A204.1 (cell line): ENCODE data around the gene RAVER1.
"Not testable (repeated sequence)": the region's sequence is repeated elsewhere in the genome, so short reads cannot be mapped to it uniquely, and the experiment has no call there.

ENCODE experiments used
- FAIRE-seq: peaks from 2 replicates; lab custom pipeline; 2012; peaks lifted over from hg19 to GRCh38; lab: Jason Lieb, UNC

RAVER1 gene

GRCh38 chr19:10332965-10333757 is at the start of gene RAVER1:
RAVER1 (minus strand) TSS chr19:10333529; CDS start chr19:10333507, 22 bp downstream.
- peak; percentile 93 for FAIRE-seq

- FAIRE-seq, result not testable (repeated sequence)
Observed at GRCh38 chr19:10383223-10383499, 49.8 kb upstream of the RAVER1 start.

GRCh38 chr19:10380313-10381102 is 47.2 kb upstream of the RAVER1 start, which contains the start of gene TYK2:
TYK2 (minus strand) TSS chr19:10380572; CDS start chr19:10378406, 2,166 bp downstream.
- FAIRE-seq, result peak; percentile 97

GRCh38 chr19:10379880-10380312 is 46.6 kb upstream of the RAVER1 start:
- no peak for FAIRE-seq

GRCh38 chr19:10378124-10378523 is 44.8 kb upstream of the RAVER1 start:
- no peak for FAIRE-seq

- not testable (repeated sequence) for FAIRE-seq
Observed at GRCh38 chr19:10377140-10377640, 43.9 kb upstream of the RAVER1 start.

- FAIRE-seq, result no peak
Observed at GRCh38 chr19:10374931-10375330, 41.6 kb upstream of the RAVER1 start.

- FAIRE-seq, result no peak
Observed at GRCh38 chr19:10372690-10373089, 39.4 kb upstream of the RAVER1 start.

GRCh38 chr19:10368101-10368803 is 34.9 kb upstream of the RAVER1 start:
- FAIRE-seq, result no peak

- FAIRE-seq, result not testable (repeated sequence)
Observed at GRCh38 chr19:10366950-10367512, 33.7 kb upstream of the RAVER1 start.

GRCh38 chr19:10365518-10365917 is 32.2 kb upstream of the RAVER1 start:
- no peak for FAIRE-seq

- no peak for FAIRE-seq
Observed at GRCh38 chr19:10364644-10365043, 31.3 kb upstream of the RAVER1 start.

- FAIRE-seq, result no peak
Observed at GRCh38 chr19:10363789-10364281, 30.5 kb upstream of the RAVER1 start.

- FAIRE-seq, result no peak
Observed at GRCh38 chr19:10362259-10362658, 28.9 kb upstream of the RAVER1 start.

- FAIRE-seq, result no peak
Observed at GRCh38 chr19:10361569-10362011, 28.3 kb upstream of the RAVER1 start.

GRCh38 chr19:10356431-10356830 is 23.1 kb upstream of the RAVER1 start:
- FAIRE-seq, result no peak

GRCh38 chr19:10353793-10354391 is 20.6 kb upstream of the RAVER1 start:
- no peak for FAIRE-seq

GRCh38 chr19:10352764-10353671 is 19.7 kb upstream of the RAVER1 start:
- FAIRE-seq, result no peak

GRCh38 chr19:10346509-10346908 is 13.2 kb upstream of the RAVER1 start:
- no peak for FAIRE-seq

- FAIRE-seq, result no peak
Observed at GRCh38 chr19:10344780-10345179, 11.5 kb upstream of the RAVER1 start.
